ENCODE data around the gene TBC1D9B. TPM values are rescaled to one million over a fixed set of nuclear protein-coding genes. Genes with fewer than 3 reads are reported as not detected.
A peak's percentile ranks its signal among the peaks of the same experiment; 100 is the strongest.

TBC1D9B gene
- total and polyA plus RNA-seq, 9 of the 15 experiments (the other 6 are each of a cell fraction or from before 2014, with no cell fraction given): 2.9 to 59.1 (median 33.5) TPM

DNA sequence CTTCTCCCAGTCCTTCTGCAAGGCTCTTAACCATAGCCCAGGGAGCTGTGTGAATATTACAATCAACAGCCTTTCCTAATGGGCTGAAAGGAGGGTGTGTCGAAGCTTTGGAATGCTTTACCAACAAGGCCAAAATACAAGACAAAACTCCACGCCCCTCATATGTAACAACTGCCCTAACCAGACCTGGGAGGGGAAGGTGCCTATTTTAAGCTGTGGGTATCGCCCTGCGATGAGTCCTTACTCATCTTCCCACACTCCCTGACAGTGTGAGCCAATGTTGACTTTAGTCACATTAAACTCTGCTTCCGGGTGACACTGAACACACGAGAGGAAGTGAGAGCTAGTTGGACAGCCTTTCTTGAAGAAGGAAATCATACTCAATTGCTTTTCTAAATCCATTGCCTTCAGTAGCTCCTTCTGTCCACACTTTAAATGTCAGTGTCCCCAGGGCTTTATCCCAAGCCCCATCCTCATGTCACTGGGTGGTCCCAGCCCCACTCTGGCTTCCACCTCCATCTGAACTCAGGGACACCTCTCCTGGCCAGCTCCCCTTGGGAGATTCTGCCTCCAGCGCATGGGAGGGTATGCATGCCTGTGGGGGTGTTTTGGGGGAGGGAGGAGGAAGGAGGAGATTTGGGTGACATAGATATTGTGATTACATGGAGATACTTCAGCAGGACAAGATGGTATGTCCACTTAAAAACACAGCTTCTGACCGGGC lies 6.5 kb upstream of the TBC1D9B start:
- Histone ChIP-seq H3K79me2 (ENCODE audit: control insufficient read depth, insufficient read depth, low read length) (no peaks in the 10 kb centered on the region), H4K20me1 (replicated peaks; ENCODE audit: control insufficient read depth, insufficient read depth, low read length) (no peaks in the 10 kb centered on the region), H3K36me3 (ENCODE audit: control insufficient read depth, insufficient read depth, low read length) (no peaks in the 10 kb centered on the region), H3K4me1 (replicated peaks in 1 of 2; ENCODE audit: control insufficient read depth in 2 of 2, insufficient read depth in 2 of 2, low read length in 2 of 2) (peaks cover 8 to 9% of the 10 kb centered on the region in 2 experiments; a peak in 4 of 5 replicates), H3K9ac (ENCODE audit: insufficient read depth in 1 of 2, low read depth in 2 of 2, low read length in 2 of 2) (no peak overlapping the region), H3K27me3 (ENCODE audit: control insufficient read depth in 2 of 2, insufficient read depth in 2 of 2, low read length in 2 of 2) (peaks cover 26 to 47% of the 10 kb centered on the region in 2 experiments), H3K9me1 (ENCODE audit: control insufficient read depth, insufficient read depth, low read length) (no peaks in the 10 kb centered on the region), H3K9me3 (replicated peaks; ENCODE audit: control insufficient read depth, insufficient read depth, low read depth, low read length) (no peaks in the 10 kb centered on the region), H3K4me2 (ENCODE audit: insufficient read depth, low read length) (0 out of 2 replicates have a peak overlapping the region, but pooled peaks have one; percentile 5), H3K27ac (ENCODE audit: extremely low read depth, low read depth, low read length) (no peak overlapping the region), H3K4me3 (no peak overlapping the region), H2AFZ (ENCODE audit: low read depth, low read length) (peak overlapping the region; percentile 60)
- CTCF ChIA-PET (ENCODE audit: low intra/inter-chr PET ratio): no interaction called here
- FAIRE-seq: peak; percentile 75
- peak in 1 of 4 experiments; percentile 49 for DNase-seq (ENCODE audit: extremely low read depth in 1 of 4, low spot score in 3 of 4)
- intact Hi-C loops (cut with micrococcal nuclease) (no loop called here), in situ Hi-C loops (cut with MboI) (no loop called here)
- peak; percentile 71 for ATAC-seq
- POLR2A ChIA-PET: interaction anchor here (0.5 to 2.0 kb wide), 8 partner anchors 8 to 606 kb away, joined by 3 to 5 read pairs (median 3); no protein-coding TSS in a partner anchor
- WGBS (ENCODE audit: insufficient coverage, low coverage, missing lambda C conversion rate): 22% methylated on average over 8 of the region's 8 CpGs
- no TSS peak for BruUV-seq (replicated peaks)
- TF ChIP-seq ZNF655 (CRISPR knock-in tag; IDR thresholded peaks at IDR 0.05) (no peak), ZNF57 (CRISPR knock-in tag; IDR thresholded peaks at IDR 0.05) (no peak), NFRKB (IDR thresholded peaks at IDR 0.05; ENCODE audit: low read depth) (no peak), NR2C2 (CRISPR knock-in tag; IDR thresholded peaks at IDR 0.05) (peak; percentile 89), NR2C2 (tag; IDR thresholded peaks at IDR 0.05) (peak; percentile 82), SPI1 (IDR thresholded peaks at IDR 0.05; ENCODE audit: borderline replicate concordance, low read depth, low read length) (peak; percentile 57; the same call in 1 of the 2 replicates)
- TF ChIP-seq, protein P1, sequence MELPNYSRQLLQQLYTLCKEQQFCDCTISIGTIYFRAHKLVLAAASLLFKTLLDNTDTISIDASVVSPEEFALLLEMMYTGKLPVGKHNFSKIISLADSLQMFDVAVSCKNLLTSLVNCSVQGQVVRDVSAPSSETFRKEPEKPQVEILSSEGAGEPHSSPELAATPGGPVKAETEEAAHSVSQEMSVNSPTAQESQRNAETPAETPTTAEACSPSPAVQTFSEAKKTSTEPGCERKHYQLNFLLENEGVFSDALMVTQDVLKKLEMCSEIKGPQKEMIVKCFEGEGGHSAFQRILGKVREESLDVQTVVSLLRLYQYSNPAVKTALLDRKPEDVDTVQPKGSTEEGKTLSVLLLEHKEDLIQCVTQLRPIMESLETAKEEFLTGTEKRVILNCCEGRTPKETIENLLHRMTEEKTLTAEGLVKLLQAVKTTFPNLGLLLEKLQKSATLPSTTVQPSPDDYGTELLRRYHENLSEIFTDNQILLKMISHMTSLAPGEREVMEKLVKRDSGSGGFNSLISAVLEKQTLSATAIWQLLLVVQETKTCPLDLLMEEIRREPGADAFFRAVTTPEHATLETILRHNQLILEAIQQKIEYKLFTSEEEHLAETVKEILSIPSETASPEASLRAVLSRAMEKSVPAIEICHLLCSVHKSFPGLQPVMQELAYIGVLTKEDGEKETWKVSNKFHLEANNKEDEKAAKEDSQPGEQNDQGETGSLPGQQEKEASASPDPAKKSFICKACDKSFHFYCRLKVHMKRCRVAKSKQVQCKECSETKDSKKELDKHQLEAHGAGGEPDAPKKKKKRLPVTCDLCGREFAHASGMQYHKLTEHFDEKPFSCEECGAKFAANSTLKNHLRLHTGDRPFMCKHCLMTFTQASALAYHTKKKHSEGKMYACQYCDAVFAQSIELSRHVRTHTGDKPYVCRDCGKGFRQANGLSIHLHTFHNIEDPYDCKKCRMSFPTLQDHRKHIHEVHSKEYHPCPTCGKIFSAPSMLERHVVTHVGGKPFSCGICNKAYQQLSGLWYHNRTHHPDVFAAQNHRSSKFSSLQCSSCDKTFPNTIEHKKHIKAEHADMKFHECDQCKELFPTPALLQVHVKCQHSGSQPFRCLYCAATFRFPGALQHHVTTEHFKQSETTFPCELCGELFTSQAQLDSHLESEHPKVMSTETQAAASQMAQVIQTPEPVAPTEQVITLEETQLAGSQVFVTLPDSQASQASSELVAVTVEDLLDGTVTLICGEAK (IDR thresholded peaks at IDR 0.05): peak; percentile 75
- TF ChIP-seq, protein P1 (CRISPR knock-in tag; IDR thresholded peaks at IDR 0.05): no peak
- TF ChIP-seq, protein P2, sequence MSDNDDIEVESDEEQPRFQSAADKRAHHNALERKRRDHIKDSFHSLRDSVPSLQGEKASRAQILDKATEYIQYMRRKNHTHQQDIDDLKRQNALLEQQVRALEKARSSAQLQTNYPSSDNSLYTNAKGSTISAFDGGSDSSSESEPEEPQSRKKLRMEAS (CRISPR knock-in tag; IDR thresholded peaks at IDR 0.05): 0 out of 2 replicates have a peak, but pooled peaks have one; percentile 4

Data from K562 (cell line).